CD14-positive monocyte (primary cell): ENCODE data around the gene PPP1R1B. TPM values are rescaled to one million over a fixed set of nuclear protein-coding genes. Genes with fewer than 3 reads are reported as not detected.

Source experiments
- DNase-seq, 3 donors: peaks; one replicate each; pipeline ENCODE4 v3.0.0-alpha.2; 2011 to 2022
- H2AFZ ChIP-seq: 2 replicates; pipeline ENCODE4 v1.6.0; 2012; ENCODE audit warnings: mild to moderate bottlenecking, low read depth, low read length, inconsistent platforms; ENCODE audit not compliant: insufficient read depth, poor library complexity, severe bottlenecking
- H3K27ac ChIP-seq, 2 donors: 1 replicate in 1 of 2; 2 replicates in 1 of 2; pipeline ENCODE4 v1.5.1; 2012 to 2013; ENCODE audit warnings: low read length in 2 of 2, control low read depth in 1 of 2, inconsistent platforms in 1 of 2, low read depth in 1 of 2, mild to moderate bottlenecking in 1 of 2
- H3K27me3 ChIP-seq, 2 donors: one replicate each; pipeline versions ENCODE4 v1.6.0 to v1.6.1; 2011 to 2013; ENCODE audit warnings: low read length in 2 of 2; ENCODE audit not compliant: control insufficient read depth in 2 of 2, insufficient read depth in 2 of 2
- H3K36me3 ChIP-seq, 2 donors: replicated peaks in 1 of 2; 1 replicate in 1 of 2; 2 replicates in 1 of 2; pipeline versions ENCODE4 v1.5.1 to v1.6.1; 2012 to 2013; ENCODE audit warnings: low read length in 2 of 2, control low read depth in 1 of 2, inconsistent platforms in 1 of 2, mild to moderate bottlenecking in 1 of 2; ENCODE audit not compliant: insufficient read depth in 2 of 2, control insufficient read depth in 1 of 2
- H3K4me1 ChIP-seq, 2 donors: 1 replicate in 1 of 2; 2 replicates in 1 of 2; pipeline versions ENCODE4 v1.5.1 to v1.6.1; 2012 to 2013; ENCODE audit warnings: low read length in 2 of 2, control low read depth in 1 of 2, inconsistent platforms in 1 of 2, mild to moderate bottlenecking in 1 of 2, moderate library complexity in 1 of 2; ENCODE audit not compliant: insufficient read depth in 2 of 2, control insufficient read depth in 1 of 2
- H3K4me2 ChIP-seq: replicated peaks from 2 replicates; pipeline ENCODE3; 2012; ENCODE audit warnings: low read length, moderate library complexity, mild to moderate bottlenecking; ENCODE audit not compliant: poor library complexity, severe bottlenecking; ENCODE audit errors: extremely low read depth
- H3K4me3 ChIP-seq, 3 experiments: fragments of 200-600 bp in 1 of 3; sonication (generic) in 1 of 3; replicated peaks in 1 of 3; 1 replicate in 2 of 3; 2 replicates in 1 of 3; pipeline ENCODE4 v1.5.1; 2011 to 2013; ENCODE audit warnings: low read length in 3 of 3, mild to moderate bottlenecking in 3 of 3, control low read depth in 2 of 3, low read depth in 2 of 3, inconsistent platforms in 1 of 3, moderate library complexity in 1 of 3
- H3K79me2 ChIP-seq: 2 replicates; pipeline ENCODE4 v1.6.0; 2012; ENCODE audit warnings: mild to moderate bottlenecking, control low read depth, inconsistent platforms, low read length, moderate library complexity; ENCODE audit not compliant: insufficient read depth
- H3K9ac ChIP-seq: 2 replicates; pipeline ENCODE4 v1.6.0; 2017; ENCODE audit warnings: low read length, mild to moderate bottlenecking; ENCODE audit not compliant: insufficient read depth, poor library complexity, severe bottlenecking
- H3K9me3 ChIP-seq, 2 donors: replicated peaks in 1 of 2; 1 replicate in 1 of 2; 2 replicates in 1 of 2; pipeline versions ENCODE4 v1.5.1 to v1.6.1; 2012 to 2013; ENCODE audit warnings: low read length in 2 of 2, control low read depth in 1 of 2; ENCODE audit not compliant: control insufficient read depth in 1 of 2, insufficient read depth in 1 of 2
- H4K20me1 ChIP-seq: 2 replicates; pipeline ENCODE4 v1.6.0; 2012; ENCODE audit warnings: mild to moderate bottlenecking, low read length, control low read depth, moderate library complexity; ENCODE audit not compliant: insufficient read depth
- H3K27ac Mint-ChIP-seq, 7 donors: one replicate each; pipeline ENCODE4 v1.8.0; 2020; ENCODE audit warnings: mild to moderate bottlenecking in 7 of 7, mixed read lengths in 7 of 7, moderate library complexity in 6 of 7, inconsistent platforms in 2 of 7
- H3K27me3 Mint-ChIP-seq, 3 donors: one replicate each; pipeline ENCODE4 v1.8.0; 2021 to 2022; ENCODE audit warnings: low read depth in 3 of 3, mild to moderate bottlenecking in 3 of 3, mixed read lengths in 3 of 3, moderate library complexity in 3 of 3, inconsistent platforms in 1 of 3
- H3K36me3 Mint-ChIP-seq, 2 donors: one replicate each; pipeline ENCODE4 v1.8.0; 2020; ENCODE audit warnings: mixed read lengths in 2 of 2, inconsistent platforms in 1 of 2, mild to moderate bottlenecking in 1 of 2
- H3K4me1 Mint-ChIP-seq: one replicate; pipeline ENCODE4 v1.8.0; 2020; ENCODE audit warnings: mild to moderate bottlenecking, mixed read lengths
- H3K4me3 Mint-ChIP-seq, 2 donors: one replicate each; pipeline ENCODE4 v1.8.0; 2020; ENCODE audit warnings: mild to moderate bottlenecking in 2 of 2, mixed read lengths in 2 of 2, moderate library complexity in 1 of 2
- H3K9me3 Mint-ChIP-seq, 7 donors: one replicate each; pipeline ENCODE4 v1.8.0; 2020 to 2022; ENCODE audit warnings: mixed read lengths in 7 of 7, mild to moderate bottlenecking in 6 of 7, moderate library complexity in 6 of 7, inconsistent platforms in 2 of 7
- CTCF ChIP-seq: fragments of 200-600 bp; IDR thresholded peaks from one replicate; pipeline ENCODE4 v1.8.0; 2022; ENCODE audit warnings: antibody characterized with exemption, mild to moderate bottlenecking
- whole genome bisulfite sequencing: methylation state at CpG from one replicate; pipeline ENCODE4 v1.1.5; 2013; ENCODE audit warnings: missing lambda C conversion rate; ENCODE audit not compliant: insufficient coverage; 5-methylcytosine and 5-hydroxymethylcytosine counted together
- intact Hi-C, 2 donors: fragments of 100-400 bp; cut with micrococcal nuclease; formaldehyde crosslinking; loops; one replicate each; pipeline versions ENCODE4 v1.15.0 to v1.15.1; 2023
- polyA plus RNA-seq, 3 donors: library from polyadenylated mRNA; depleted of rRNA in 1 of 3; unstranded in 2 of 3; stranded (reverse) in 1 of 3; fragments of 300-500 nt in 2 of 3; fragments of >200 nt in 1 of 3; fragmentation: Illumina TruSeq in 2 of 3; gene quantifications; 1 replicate in 2 of 3; 2 replicates in 1 of 3; pipeline ENCODE4 v1.2.3, GENCODE V29; 2012 to 2021

PPP1R1B gene
- polyA plus RNA-seq, 3 donors = 0.05 TPM; not detected in 2

GRCh38 chr17:39631403-39631802 is 4.7 kb downstream of the PPP1R1B start:
- no peak overlapping the region for H3K27ac ChIP-seq
- Mint-ChIP-seq H3K9me3 (peaks cover 0 to 7% (median 0%) of the 10 kb centered on the region in 7 donors), H3K36me3 (no peaks in the 10 kb centered on the region), H3K4me3 (peak overlapping the region; percentile 6 to 32), H3K4me1 (peaks cover 39% of the 10 kb centered on the region), H3K27ac (peak overlapping the region in 3 of 7 donors; percentile 20 to 48 (median 46)), H3K27me3 (peaks cover 31 to 38% (median 37%) of the 10 kb centered on the region in 3 donors)
- no peaks in the 10 kb centered on the region for H3K79me2 ChIP-seq
- H4K20me1 ChIP-seq = no peaks in the 10 kb centered on the region
- no peak overlapping the region for H3K4me2 ChIP-seq
- no peak for DNase-seq
- intact Hi-C loops = no loop called here
- no peaks in the 10 kb centered on the region for H3K9me3 ChIP-seq
- no peak for TF ChIP-seq CTCF
- WGBS = 31% methylated on average over 3 of the region's 6 CpGs
- H3K4me1 ChIP-seq = peaks cover 28 to 45% of the 10 kb centered on the region in 2 donors
- H3K9ac ChIP-seq = no peak overlapping the region
- no peaks in the 10 kb centered on the region for H3K36me3 ChIP-seq
- no peak overlapping the region for H3K4me3 ChIP-seq
- peaks cover 8 to 26% of the 10 kb centered on the region in 2 donors for H3K27me3 ChIP-seq
- H2AFZ ChIP-seq = no peak overlapping the region

GRCh38 chr17:39632153-39632941 is 5.6 kb downstream of the PPP1R1B start:
- Histone ChIP-seq H3K4me3 (no peak overlapping the region), H3K79me2 (peaks cover 6% of the 10 kb centered on the region), H3K4me2 (no peak overlapping the region), H3K27ac (no peak overlapping the region), H2AFZ (no peak overlapping the region), H4K20me1 (no peaks in the 10 kb centered on the region), H3K9me3 (no peaks in the 10 kb centered on the region), H3K9ac (no peak overlapping the region), H3K27me3 (peaks cover 1 to 18% of the 10 kb centered on the region in 2 donors), H3K4me1 (peaks cover 32 to 43% of the 10 kb centered on the region in 2 donors), H3K36me3 (no peaks in the 10 kb centered on the region)
- intact Hi-C loops = no loop called here
- no peak overlapping the region for H3K4me3 Mint-ChIP-seq
- H3K9me3 Mint-ChIP-seq = peaks cover 0 to 3% (median 0%) of the 10 kb centered on the region in 7 donors
- 57% methylated on average over 11 of the region's 13 CpGs for WGBS
- H3K27ac Mint-ChIP-seq = no peak overlapping the region
- no peak for TF ChIP-seq CTCF
- no peak for DNase-seq
- H3K4me1 Mint-ChIP-seq = peaks cover 41% of the 10 kb centered on the region
- H3K27me3 Mint-ChIP-seq = peaks cover 25 to 29% (median 28%) of the 10 kb centered on the region in 3 donors
- no peaks in the 10 kb centered on the region for H3K36me3 Mint-ChIP-seq
